Spleen (tissue), 11 donors: Measurements from ENCODE around the gene CPLANE1. TPM values are rescaled to one million over a fixed set of nuclear protein-coding genes. Genes with fewer than 3 reads are reported as not detected.

Experiments
- DNase-seq: peaks from one replicate; pipeline ENCODE4 v3.0.0-alpha.2; 2020
- H3K27ac ChIP-seq, 8 donors: fragments of 200-600 bp; sonication (generic) in 7 of 8; 1 replicate in 4 of 8; 2 replicates in 4 of 8; pipeline versions ENCODE4 v1.5.0 to v1.8.0; 2016 to 2021; ENCODE audit warnings: inconsistent platforms in 4 of 8, mild to moderate bottlenecking in 4 of 8, moderate library complexity in 1 of 8
- H3K27me3 ChIP-seq, 7 donors: fragments of 200-600 bp; sonication (generic) in 6 of 7; replicated peaks in 1 of 7; 1 replicate in 4 of 7; 2 replicates in 3 of 7; pipeline versions ENCODE4 v1.5.0 to v1.8.0; 2016 to 2021; ENCODE audit warnings: inconsistent platforms in 3 of 7, mild to moderate bottlenecking in 1 of 7
- H3K36me3 ChIP-seq, 6 donors: fragments of 200-600 bp; sonication (generic) in 5 of 6; 1 replicate in 4 of 6; 2 replicates in 2 of 6; pipeline versions ENCODE4 v1.5.0 to v1.8.0; 2016 to 2021; ENCODE audit warnings: inconsistent platforms in 2 of 6
- H3K4me1 ChIP-seq, 6 donors: fragments of 200-600 bp; sonication (generic) in 5 of 6; 1 replicate in 3 of 6; 2 replicates in 3 of 6; pipeline versions ENCODE4 v1.5.0 to v1.8.0; 2016 to 2021; ENCODE audit warnings: inconsistent platforms in 3 of 6
- H3K4me3 ChIP-seq, 8 donors: fragments of 200-600 bp; sonication (generic) in 7 of 8; 1 replicate in 4 of 8; 2 replicates in 4 of 8; pipeline versions ENCODE4 v1.5.0 to v1.8.0; 2016 to 2021; ENCODE audit warnings: inconsistent platforms in 4 of 8, mild to moderate bottlenecking in 4 of 8, moderate library complexity in 2 of 8
- H3K9me3 ChIP-seq, 8 donors: fragments of 200-600 bp; sonication (generic) in 7 of 8; 1 replicate in 4 of 8; 2 replicates in 4 of 8; pipeline versions ENCODE4 v1.5.0 to v1.8.0; 2016 to 2021; ENCODE audit warnings: inconsistent platforms in 4 of 8
- CTCF ChIP-seq, 11 experiments: fragments of 200-600 bp in 7 of 11; fragments of 450-650 bp in 4 of 11; sonication (generic) in 4 of 11; IDR thresholded peaks in 8 of 11; conservative IDR thresholded peaks in 3 of 11; 1 replicate in 7 of 11; 2 replicates in 4 of 11; pipeline versions ENCODE4 v1.4.0 to v1.8.0; 2016 to 2021; ENCODE audit warnings: antibody characterized with exemption in 11 of 11, inconsistent platforms in 4 of 11, mild to moderate bottlenecking in 1 of 11
- POLR2A ChIP-seq, 3 donors: fragments of 450-650 bp; IDR thresholded peaks; one replicate each; pipeline ENCODE4 v1.5.1; 2017; ENCODE audit warnings: antibody characterized with exemption in 3 of 3, mild to moderate bottlenecking in 1 of 3
- POLR2AphosphoS5 ChIP-seq, 3 donors: sonication (generic); formaldehyde crosslinking; IDR thresholded peaks; one replicate each; pipeline ENCODE4 v1.5.1; 2017; ENCODE audit warnings: antibody characterized with exemption in 3 of 3
- WGBS, 5 donors: extraction: QIAGEN DNeasy Blood & Tissue Kit in 3 of 5; methylation state at CpG; one replicate each; pipeline versions ENCODE4 v1.1.5 to v1.1.7; 2013 to 2018; 5-methylcytosine and 5-hydroxymethylcytosine counted together
- intact Hi-C: fragments of 100-400 bp; cut with DNase I; formaldehyde crosslinking; loops from one replicate; pipeline ENCODE4 v1.15.0; 2023; ENCODE audit warnings: low total_unique reads
- polyA plus RNA-seq, 3 donors: library from polyadenylated mRNA; stranded (reverse); fragments of 200-250 nt; gene quantifications; one replicate each; pipeline ENCODE4 v1.2.1, GENCODE V29; 2013
- total RNA-seq, 7 donors: library from RNA; depleted of rRNA in 3 of 7; stranded (reverse); fragments of >200 nt in 3 of 7; fragmentation: NEBNext Ultra II Directional in 4 of 7; extraction: Animal tissue kit (Norgen Biotek cat#: 25700) in 4 of 7; gene quantifications; one replicate each; pipeline versions ENCODE4 v1.1.0 to v1.2.1, GENCODE V29; 2016 to 2021
- donor health status: healthy with polysubstance abuse.
- donor health status: DM: no; HTN: no; CAD: no; lungs with moderate emphysema.
- donor health status: DM: no; HTN: no; CAD: no.
- donor health status: Bipolar disorder and iron deficiency.
- donor health status: healthy.
- donor health status: DM: no; HTN: no; CAD: no.
- donor health status: DM: yes; HTN: yes; CAD: no.

The CPLANE1 gene
- total and polyA plus RNA-seq, 10 donors = 1.2 to 31.7 (median 19.1) TPM

- Histone ChIP-seq H3K9me3 (no peaks in the 10 kb centered on the region), H3K27ac (no peak overlapping the region), H3K4me3 (no peak overlapping the region), H3K4me1 (no peaks in the 10 kb centered on the region), H3K36me3 (peaks cover 0 to 99% (median 58%) of the 10 kb centered on the region in 6 donors), H3K27me3 (no peaks in the 10 kb centered on the region)
- intact Hi-C loops = no loop called here
- 92 to 100% (median 96%) methylated on average over 6 of the region's 6 CpGs for WGBS, 5 donors
- TF ChIP-seq CTCF (IDR thresholded peaks at IDR 0.05 in 8 of 11, conservative IDR thresholded peaks at IDR 0.05 in 3 of 11) = no peak
- TF ChIP-seq POLR2AphosphoS5 (IDR thresholded peaks at IDR 0.05) = no peak
- no peak for TF ChIP-seq POLR2A (IDR thresholded peaks at IDR 0.05)
- no peak for DNase-seq
Measured at GRCh38 chr5:37170856-37171255, 78.3 kb downstream of the CPLANE1 start.

- intact Hi-C loops = no loop called here
Measured at GRCh38 chr5:37166197-37166596, 83.0 kb downstream of the CPLANE1 start.

GRCh38 chr5:37165761-37166160 is 83.4 kb downstream of the CPLANE1 start:
- no peaks in the 10 kb centered on the region for H3K4me1 ChIP-seq
- no peaks in the 10 kb centered on the region for H3K9me3 ChIP-seq
- peaks cover 0 to 51% (median 36%) of the 10 kb centered on the region in 6 donors for H3K36me3 ChIP-seq
- no peak for TF ChIP-seq POLR2A (IDR thresholded peaks at IDR 0.05)
- no peak for TF ChIP-seq CTCF (IDR thresholded peaks at IDR 0.05 in 8 of 11, conservative IDR thresholded peaks at IDR 0.05 in 3 of 11)
- no peak for TF ChIP-seq POLR2AphosphoS5 (IDR thresholded peaks at IDR 0.05)
- no peaks in the 10 kb centered on the region for H3K27me3 ChIP-seq
- no peak overlapping the region for H3K4me3 ChIP-seq
- whole genome bisulfite sequencing, 5 donors = 45 to 98% (median 90%) methylated on average over 1 of the region's 1 CpG
- no peak overlapping the region for H3K27ac ChIP-seq
- no peak for DNase-seq
- intact Hi-C loops = no loop called here

More at GRCh38 chr5:37166197-37166596, 83.0 kb downstream of the CPLANE1 start:
- no peak overlapping the region for H3K4me3 ChIP-seq
- H3K4me1 ChIP-seq = no peaks in the 10 kb centered on the region
- no peak overlapping the region for H3K27ac ChIP-seq
- H3K36me3 ChIP-seq = peaks cover 0 to 56% (median 41%) of the 10 kb centered on the region in 6 donors
- WGBS, 5 donors = 79 to 98% (median 95%) methylated on average over 3 of the region's 3 CpGs
- no peaks in the 10 kb centered on the region for H3K9me3 ChIP-seq
- no peak for TF ChIP-seq CTCF (IDR thresholded peaks at IDR 0.05 in 8 of 11, conservative IDR thresholded peaks at IDR 0.05 in 3 of 11)
- DNase-seq = no peak
- no peaks in the 10 kb centered on the region for H3K27me3 ChIP-seq

- H3K4me1 ChIP-seq = no peaks in the 10 kb centered on the region
- WGBS, 5 donors = 88 to 94% (median 89%) methylated on average over 3 of the region's 3 CpGs
- no peak overlapping the region for H3K27ac ChIP-seq
- DNase-seq = no peak
- TF ChIP-seq CTCF (IDR thresholded peaks at IDR 0.05 in 8 of 11, conservative IDR thresholded peaks at IDR 0.05 in 3 of 11) (no peak), POLR2A (IDR thresholded peaks at IDR 0.05) (no peak), POLR2AphosphoS5 (IDR thresholded peaks at IDR 0.05) (no peak)
- H3K9me3 ChIP-seq = no peaks in the 10 kb centered on the region
- intact Hi-C loops = no loop called here
- no peak overlapping the region for H3K4me3 ChIP-seq
- H3K36me3 ChIP-seq = peaks cover 0 to 95% (median 42%) of the 10 kb centered on the region in 6 donors
- no peaks in the 10 kb centered on the region for H3K27me3 ChIP-seq
Measured at GRCh38 chr5:37153661-37154060, 95.5 kb downstream of the CPLANE1 start.
